ELR (cell line): ENCODE measurements around the gene OPHN1.
"Not testable (repeated sequence)": the region's sequence is repeated elsewhere in the genome, so short reads cannot be mapped to it uniquely, and the experiment has no call there.

Experiments
- DNase-seq: peaks from one replicate; pipeline ENCODE4 v3.0.0-alpha.2; 2015; ENCODE audit warnings: low read depth

The OPHN1 gene

GRCh38 chrX:68363984-68364383 lies 69.3 kb downstream of the OPHN1 start:
- peak; percentile 3 for DNase-seq

- no peak for DNase-seq
These were observed 74.6 kb downstream of the OPHN1 start for GRCh38 chrX:68358679-68359078.

GRCh38 chrX:68355629-68355920 lies 77.7 kb downstream of the OPHN1 start:
- no peak for DNase-seq

GRCh38 chrX:68354879-68355628 lies 78.2 kb downstream of the OPHN1 start:
- DNase-seq, result peak; percentile 16

- no peak for DNase-seq
These were observed 88.3 kb downstream of the OPHN1 start for GRCh38 chrX:68345025-68345424.

- DNase-seq, result peak; percentile 14
These were observed 89.7 kb downstream of the OPHN1 start for GRCh38 chrX:68343551-68343950.

GRCh38 chrX:68332201-68332731 lies 101.0 kb downstream of the OPHN1 start:
- no peak for DNase-seq

- DNase-seq, result not testable (repeated sequence)
These were observed 106.5 kb downstream of the OPHN1 start for GRCh38 chrX:68326841-68327240.

GRCh38 chrX:68307769-68308168 lies 125.5 kb downstream of the OPHN1 start:
- DNase-seq, result peak; percentile 84

GRCh38 chrX:68304602-68305001 lies 128.7 kb downstream of the OPHN1 start:
- no peak for DNase-seq

GRCh38 chrX:68299898-68300297 lies 133.4 kb downstream of the OPHN1 start:
- no peak for DNase-seq

GRCh38 chrX:68292471-68292870 lies 140.8 kb downstream of the OPHN1 start:
- DNase-seq, result peak; percentile 23

GRCh38 chrX:68288127-68288526 lies 145.2 kb downstream of the OPHN1 start:
- DNase-seq, result no peak

GRCh38 chrX:68287419-68287818 lies 145.9 kb downstream of the OPHN1 start:
- DNase-seq, result no peak

- DNase-seq, result no peak
These were observed 146.3 kb downstream of the OPHN1 start for GRCh38 chrX:68286980-68287379.

GRCh38 chrX:68286076-68286475 lies 147.2 kb downstream of the OPHN1 start:
- no peak for DNase-seq

- DNase-seq, result no peak
These were observed 148.9 kb downstream of the OPHN1 start for GRCh38 chrX:68284281-68284904.

GRCh38 chrX:68273887-68274286 lies 159.4 kb downstream of the OPHN1 start:
- DNase-seq, result peak; percentile 10

GRCh38 chrX:68264793-68265192 lies 168.5 kb downstream of the OPHN1 start:
- DNase-seq, result not testable (repeated sequence)

- peak; percentile 10 for DNase-seq
These were observed 172.1 kb downstream of the OPHN1 start for GRCh38 chrX:68261060-68261672.

- no peak for DNase-seq
These were observed 176.3 kb downstream of the OPHN1 start for GRCh38 chrX:68256990-68257389.

GRCh38 chrX:68254738-68255645 lies 178.3 kb downstream of the OPHN1 start:
- DNase-seq, result no peak
